IMR-90 (cell line): Measurements from ENCODE around the gene ACVRL1. TPM values are rescaled to one million over a fixed set of nuclear protein-coding genes. Genes with fewer than 3 reads are reported as not detected.

Source experiments
- ATAC-seq: fragments of 200-7000 bp; cut with Tn5 transposase; 2 replicates; pipeline ENCODE4 v1.9.1; 2020; ENCODE audit warnings: low read depth, mild to moderate bottlenecking, moderate library complexity
- BruUV-seq: library from RNA; stranded (reverse); fragments of 400-500 nt; replicated peaks from 2 replicates; lab custom pipeline; 2021; lab: Mats Ljungman, UMichigan
- CTCF ChIA-PET: fragments of 300-600 bp; formaldehyde crosslinking; extraction: SDS; loops from one replicate; lab custom pipeline; 2021; ENCODE audit warnings: antibody characterized with exemption; lab: Yijun Ruan, JAX
- POLR2A ChIA-PET: fragments of 300-600 bp; sonication (Branson Sonifier 250); formaldehyde crosslinking; loops from one replicate; lab custom pipeline; 2022; ENCODE audit warnings: antibody characterized with exemption; ENCODE audit not compliant: unreplicated experiment; lab: Charles Lee
- DNase-seq: peaks from one replicate; pipeline ENCODE4 v3.0.0; 2013
- H2AFZ ChIP-seq: replicated peaks from 2 replicates; pipeline ENCODE3; 2013; ENCODE audit warnings: low read length, mild to moderate bottlenecking; ENCODE audit not compliant: poor library complexity
- H2AK5ac ChIP-seq: 2 replicates; pipeline ENCODE4 v1.6.1; 2013; ENCODE audit warnings: low read depth, low read length, inconsistent platforms
- H2AK9ac ChIP-seq: replicated peaks from 2 replicates; pipeline ENCODE3; 2013; ENCODE audit warnings: mild to moderate bottlenecking, low read depth, low read length, moderate library complexity; ENCODE audit not compliant: poor library complexity
- H2BK120ac ChIP-seq: 2 replicates; pipeline ENCODE4 v1.6.1; 2013; ENCODE audit warnings: low read depth, low read length, inconsistent platforms
- H2BK15ac ChIP-seq: 3 replicates; pipeline ENCODE4 v1.6.1; 2013; ENCODE audit warnings: low read depth, low read length, inconsistent platforms
- H2BK20ac ChIP-seq: 2 replicates; pipeline ENCODE4 v1.6.1; 2013; ENCODE audit warnings: low read depth, mild to moderate bottlenecking, inconsistent platforms, low read length, moderate library complexity
- H2BK5ac ChIP-seq: 2 replicates; pipeline ENCODE4 v1.6.1; 2013; ENCODE audit warnings: mild to moderate bottlenecking, low read depth, low read length, inconsistent platforms; ENCODE audit not compliant: poor library complexity, severe bottlenecking
- H3K14ac ChIP-seq: replicated peaks from 2 replicates; pipeline ENCODE4 v1.6.1; 2013; ENCODE audit warnings: low read depth, low read length, inconsistent platforms
- H3K18ac ChIP-seq: 2 replicates; pipeline ENCODE4 v1.6.1; 2013; ENCODE audit warnings: low read depth, low read length, control low read depth
- H3K23ac ChIP-seq: 2 replicates; pipeline ENCODE4 v1.6.1; 2013; ENCODE audit warnings: low read depth, low read length, inconsistent platforms
- H3K27ac ChIP-seq: 2 replicates; pipeline ENCODE4 v1.5.1; 2013; ENCODE audit warnings: mild to moderate bottlenecking, control low read depth, low read length; ENCODE audit not compliant: insufficient read depth
- H3K27me3 ChIP-seq: 2 replicates; pipeline ENCODE4 v1.6.1; 2013; ENCODE audit warnings: low read length; ENCODE audit not compliant: control insufficient read depth, insufficient read depth
- H3K36me3 ChIP-seq: 2 replicates; pipeline ENCODE4 v1.6.1; 2013; ENCODE audit warnings: low read length, mixed read lengths; ENCODE audit not compliant: control insufficient read depth, insufficient read depth
- H3K4ac ChIP-seq: 2 replicates; pipeline ENCODE4 v1.6.1; 2013; ENCODE audit warnings: low read depth, low read length, inconsistent platforms
- H3K4me1 ChIP-seq: 2 replicates; pipeline ENCODE4 v1.6.1; 2013; ENCODE audit warnings: low read length, mixed read lengths; ENCODE audit not compliant: control insufficient read depth, insufficient read depth
- H3K4me2 ChIP-seq: 2 replicates; pipeline ENCODE4 v1.6.1; 2013; ENCODE audit warnings: low read depth, mild to moderate bottlenecking, control low read depth, low read length, moderate library complexity
- H3K4me3 ChIP-seq: 2 replicates; pipeline ENCODE4 v1.5.1; 2013; ENCODE audit warnings: low read depth, mild to moderate bottlenecking, control low read depth, low read length, moderate library complexity; ENCODE audit not compliant: insufficient read depth
- H3K56ac ChIP-seq: 2 replicates; pipeline ENCODE4 v1.6.1; 2013; ENCODE audit warnings: low read length, inconsistent platforms; ENCODE audit not compliant: insufficient read depth; ENCODE audit errors: extremely low read depth
- H3K79me1 ChIP-seq, 2 experiments: 2 replicates each; pipeline ENCODE4 v1.6.1; 2013; ENCODE audit warnings: low read length in 2 of 2, inconsistent platforms in 1 of 2, low read depth in 1 of 2
- H3K9ac ChIP-seq: 2 replicates; pipeline ENCODE4 v1.6.1; 2013; ENCODE audit warnings: low read depth, low read length, control low read depth
- H3K9me1 ChIP-seq: 2 replicates; pipeline ENCODE4 v1.6.1; 2013; ENCODE audit warnings: low read length, inconsistent platforms; ENCODE audit not compliant: insufficient read depth
- H3K9me3 ChIP-seq: 2 replicates; pipeline ENCODE4 v1.6.1; 2013; ENCODE audit warnings: low read length; ENCODE audit not compliant: control insufficient read depth, insufficient read depth
- H4K20me1 ChIP-seq: 2 replicates; pipeline ENCODE4 v1.6.1; 2013; ENCODE audit warnings: low read length, inconsistent platforms; ENCODE audit not compliant: insufficient read depth
- H4K5ac ChIP-seq: 2 replicates; pipeline ENCODE4 v1.6.1; 2013; ENCODE audit warnings: mild to moderate bottlenecking, low read depth, low read length, control low read depth
- H4K8ac ChIP-seq, 2 experiments: 2 replicates each; pipeline ENCODE4 v1.6.1; 2013; ENCODE audit warnings: low read depth in 2 of 2, low read length in 2 of 2, control low read depth in 1 of 2, inconsistent platforms in 1 of 2
- H4K91ac ChIP-seq: 2 replicates; pipeline ENCODE4 v1.6.1; 2013; ENCODE audit warnings: low read depth, low read length, inconsistent platforms; ENCODE audit not compliant: insufficient read depth
- CHD1 ChIP-seq: IDR thresholded peaks from 2 replicates; pipeline ENCODE4 v1.6.1; 2012; ENCODE audit warnings: low read depth, low read length, improper control_type of control experiment
- RAD21 ChIP-seq: IDR thresholded peaks from 2 replicates; pipeline ENCODE4 v1.6.1; 2012; ENCODE audit warnings: low read length, improper control_type of control experiment
- RFX5 ChIP-seq: IDR thresholded peaks from 2 replicates; pipeline ENCODE4 v1.8.0; 2012; ENCODE audit warnings: low read depth, mild to moderate bottlenecking, low read length, moderate library complexity
- WGBS, 2 experiments: methylation state at CpG; one replicate each; pipeline versions ENCODE4 v1.1.5 to v1.1.7; 2013; ENCODE audit warnings: missing lambda C conversion rate in 2 of 2; ENCODE audit not compliant: insufficient read length in 1 of 2; ENCODE audit errors: extremely low coverage in 2 of 2; 5-methylcytosine and 5-hydroxymethylcytosine counted together
- dilution Hi-C: fragments of 300-500 bp; cut with HindIII; formaldehyde crosslinking; loops from one replicate; pipeline ENCODE4 v1.14.3; 2018; ENCODE audit warnings: low sequenced_read_pairs; ENCODE audit not compliant: unreplicated experiment
- in situ Hi-C: fragments of 300-500 bp; cut with MboI; formaldehyde crosslinking; loops from 3 replicates; pipeline ENCODE4 v1.14.3; 2019; ENCODE audit warnings: low sequenced_read_pairs, inconsistent platforms, mixed read lengths
- intact Hi-C: fragments of 100-400 bp; cut with micrococcal nuclease; formaldehyde crosslinking; loops from 2 replicates; pipeline ENCODE4 v1.10.0; 2022
- polyA plus RNA-seq, 3 experiments: library from polyadenylated mRNA; depleted of rRNA; stranded (reverse); fragments of >200 nt; gene quantifications; 2 replicates each; pipeline ENCODE4 v1.2.3, GENCODE V29; 2012; ENCODE audit warnings: low replicate concordance in 1 of 3
- total RNA-seq: library from RNA; depleted of rRNA; stranded (reverse); fragments of >200 nt; gene quantifications from 2 replicates; pipeline ENCODE4 v1.2.3, GENCODE V29; 2012
- TF ChIP-seq, protein P1 (sequence below): fragments of 150-350 bp; IDR thresholded peaks from 2 replicates; pipeline ENCODE4 v1.6.1; 2016; ENCODE audit warnings: low read depth, mild to moderate bottlenecking, low read length, moderate library complexity, borderline replicate concordance
- TF ChIP-seq, protein P2 (sequence below): fragments of 150-350 bp; IDR thresholded peaks from 2 replicates; pipeline ENCODE4 v1.6.1; 2017; ENCODE audit warnings: mild to moderate bottlenecking, antibody characterized with exemption, low read length, low read depth

Gene ACVRL1
- total and polyA plus RNA-seq, 2 of the 4 experiments (the other 2 are of a cell fraction) = 6.4 to 7.5 TPM

DNA sequence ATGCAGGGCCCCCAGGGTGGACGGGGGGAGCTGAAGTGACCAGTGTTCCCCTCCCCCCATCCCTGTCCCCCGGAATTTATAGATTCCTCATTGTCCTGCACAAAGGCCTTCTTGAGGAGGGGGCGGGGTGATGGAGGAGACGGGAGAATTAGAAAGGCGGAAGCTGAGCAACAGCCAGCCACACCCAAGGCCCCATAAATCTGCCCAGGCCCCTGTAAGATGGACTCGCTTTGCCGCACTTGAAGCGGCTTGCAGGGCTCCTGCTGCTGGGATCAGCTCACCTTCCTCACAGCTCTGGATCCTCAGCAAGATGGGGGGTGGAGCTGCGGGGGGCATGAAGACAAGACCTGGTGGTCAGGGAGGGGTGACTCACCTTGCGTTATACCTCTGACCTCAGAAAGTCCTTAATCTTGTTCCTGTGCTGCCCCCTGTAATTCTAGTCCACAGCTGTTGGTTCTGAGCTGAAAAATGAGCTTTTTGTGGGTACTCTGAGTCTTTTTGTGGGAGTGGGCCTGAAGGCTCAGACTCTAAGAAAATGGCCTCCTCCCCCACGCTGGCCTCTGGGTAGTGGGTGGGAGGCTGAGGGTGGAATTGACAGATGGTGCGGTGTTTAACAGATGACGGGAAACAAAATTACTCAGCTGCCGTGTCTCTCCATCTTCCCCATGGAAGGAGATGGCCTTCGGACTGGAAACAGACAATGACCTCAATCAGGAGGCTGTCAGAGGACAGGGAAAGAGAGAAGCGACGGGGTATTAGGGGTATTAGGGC, 35.2 kb upstream of the ACVRL1 start:
- H3K4me3 ChIP-seq = no peak overlapping the region
- H3K36me3 ChIP-seq = no peaks in the 10 kb centered on the region
- H4K20me1 ChIP-seq = no peaks in the 10 kb centered on the region
- no peak overlapping the region for H2AFZ ChIP-seq
- no peak overlapping the region for H3K18ac ChIP-seq
- no TSS peak for BruUV-seq
- no peak overlapping the region for H3K9ac ChIP-seq
- no peak overlapping the region for H3K23ac ChIP-seq
- no peak overlapping the region for H3K56ac ChIP-seq
- H2BK120ac ChIP-seq = no peak overlapping the region
- H2BK5ac ChIP-seq = no peak overlapping the region
- peaks cover 37% of the 10 kb centered on the region for H3K27me3 ChIP-seq
- WGBS, 2 experiments = no CpG with 5 or more reads among the region's 17 CpGs
- no peak overlapping the region for H3K27ac ChIP-seq
- H3K9me1 ChIP-seq = no peaks in the 10 kb centered on the region
- TF ChIP-seq CHD1 = no peak
- TF ChIP-seq, protein P1, sequence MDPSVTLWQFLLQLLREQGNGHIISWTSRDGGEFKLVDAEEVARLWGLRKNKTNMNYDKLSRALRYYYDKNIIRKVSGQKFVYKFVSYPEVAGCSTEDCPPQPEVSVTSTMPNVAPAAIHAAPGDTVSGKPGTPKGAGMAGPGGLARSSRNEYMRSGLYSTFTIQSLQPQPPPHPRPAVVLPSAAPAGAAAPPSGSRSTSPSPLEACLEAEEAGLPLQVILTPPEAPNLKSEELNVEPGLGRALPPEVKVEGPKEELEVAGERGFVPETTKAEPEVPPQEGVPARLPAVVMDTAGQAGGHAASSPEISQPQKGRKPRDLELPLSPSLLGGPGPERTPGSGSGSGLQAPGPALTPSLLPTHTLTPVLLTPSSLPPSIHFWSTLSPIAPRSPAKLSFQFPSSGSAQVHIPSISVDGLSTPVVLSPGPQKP = no peak
- TF ChIP-seq RFX5 = no peak
- TF ChIP-seq, protein P2, sequence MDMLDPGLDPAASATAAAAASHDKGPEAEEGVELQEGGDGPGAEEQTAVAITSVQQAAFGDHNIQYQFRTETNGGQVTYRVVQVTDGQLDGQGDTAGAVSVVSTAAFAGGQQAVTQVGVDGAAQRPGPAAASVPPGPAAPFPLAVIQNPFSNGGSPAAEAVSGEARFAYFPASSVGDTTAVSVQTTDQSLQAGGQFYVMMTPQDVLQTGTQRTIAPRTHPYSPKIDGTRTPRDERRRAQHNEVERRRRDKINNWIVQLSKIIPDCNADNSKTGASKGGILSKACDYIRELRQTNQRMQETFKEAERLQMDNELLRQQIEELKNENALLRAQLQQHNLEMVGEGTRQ = no peak
- no peak for TF ChIP-seq RAD21
- no peak for ATAC-seq
- H4K91ac ChIP-seq = no peak overlapping the region
- in situ Hi-C loops (loop anchor here (5.0 kb wide), 1 partner anchor 450 kb away; the partner anchor contains the start of gene SLC4A8), intact Hi-C loops (no loop called here), dilution Hi-C loops (loop anchor here (25.0 kb wide), 1 partner anchor 90 kb away; the partner anchor contains the start of gene ACVR1B)
- no peak overlapping the region for H2BK20ac ChIP-seq
- H3K79me1 ChIP-seq = no peaks in the 10 kb centered on the region
- no peak overlapping the region for H4K8ac ChIP-seq
- no peak overlapping the region for H2BK15ac ChIP-seq
- CTCF ChIA-PET = no interaction called here
- no peak overlapping the region for H3K4ac ChIP-seq
- POLR2A ChIA-PET = no interaction called here
- H3K4me2 ChIP-seq = no peak overlapping the region
- no peak overlapping the region for H2AK9ac ChIP-seq
- no peak overlapping the region for H2AK5ac ChIP-seq
- peaks cover 2% of the 10 kb centered on the region; the same call in 1 of the 2 replicates for H3K4me1 ChIP-seq
- no peak overlapping the region for H3K14ac ChIP-seq
- no peak for DNase-seq
- H4K5ac ChIP-seq = no peak overlapping the region
- no peaks in the 10 kb centered on the region for H3K9me3 ChIP-seq
